ENCODE data around the gene GATA6.

GATA6 gene

DNA sequence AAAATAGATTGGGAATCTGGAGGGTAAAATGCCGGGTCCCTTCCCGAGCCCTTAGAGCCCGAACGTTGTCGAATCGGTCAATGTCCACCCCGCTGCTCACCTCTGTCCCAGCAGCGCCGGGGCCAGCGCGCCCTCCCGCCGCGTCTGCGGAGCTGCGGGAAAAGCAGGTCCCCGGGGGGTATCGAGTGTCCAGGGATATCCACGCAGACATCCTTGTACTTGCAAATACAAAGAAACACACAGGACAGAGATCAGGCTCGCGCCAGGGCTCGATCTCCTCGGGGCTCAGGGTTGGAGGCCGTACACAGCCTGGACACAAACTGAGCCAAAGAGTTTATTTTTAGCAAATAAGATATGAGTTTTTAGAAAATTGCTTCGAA, 2.3 kb upstream of the GATA6 start:
- no peak for DNase-seq

DNA sequence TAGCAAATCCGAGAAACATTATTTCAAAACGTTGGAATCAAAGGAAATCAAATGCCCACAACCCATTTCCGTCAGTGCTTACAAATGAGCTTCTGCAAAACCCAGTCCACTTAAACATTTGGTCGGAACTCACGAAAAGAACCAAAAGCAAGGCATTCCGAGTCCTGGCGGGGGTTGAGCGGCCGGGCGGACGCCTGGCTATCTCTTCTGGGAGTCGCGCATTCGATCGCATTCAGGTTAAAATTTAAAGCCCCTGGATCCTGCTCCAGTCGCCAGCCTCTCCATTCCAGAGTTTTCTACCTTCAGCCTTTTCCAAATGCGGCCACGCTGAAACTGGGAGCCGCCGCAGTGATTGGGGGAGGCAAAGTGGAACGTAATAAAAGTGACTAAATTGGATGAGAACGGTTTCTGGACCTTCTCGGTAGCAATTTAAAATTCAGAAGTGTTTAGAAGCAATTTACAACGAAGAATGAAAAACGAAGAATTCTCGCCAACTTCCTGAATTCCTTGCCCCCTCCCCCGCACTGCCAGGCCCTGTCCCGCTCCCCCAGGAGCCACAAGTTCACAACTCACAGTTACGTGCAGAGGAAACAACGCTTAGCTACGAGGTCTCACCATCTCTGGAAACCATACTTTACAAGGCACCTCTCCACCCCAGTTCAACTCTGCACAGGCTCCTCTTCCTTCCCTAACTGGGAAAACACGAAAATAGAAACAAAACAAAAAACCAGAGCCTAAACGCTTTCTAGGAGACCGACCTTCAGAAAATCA, 1.7 kb upstream of the GATA6 start:
- DNase-seq, result no peak

DNA sequence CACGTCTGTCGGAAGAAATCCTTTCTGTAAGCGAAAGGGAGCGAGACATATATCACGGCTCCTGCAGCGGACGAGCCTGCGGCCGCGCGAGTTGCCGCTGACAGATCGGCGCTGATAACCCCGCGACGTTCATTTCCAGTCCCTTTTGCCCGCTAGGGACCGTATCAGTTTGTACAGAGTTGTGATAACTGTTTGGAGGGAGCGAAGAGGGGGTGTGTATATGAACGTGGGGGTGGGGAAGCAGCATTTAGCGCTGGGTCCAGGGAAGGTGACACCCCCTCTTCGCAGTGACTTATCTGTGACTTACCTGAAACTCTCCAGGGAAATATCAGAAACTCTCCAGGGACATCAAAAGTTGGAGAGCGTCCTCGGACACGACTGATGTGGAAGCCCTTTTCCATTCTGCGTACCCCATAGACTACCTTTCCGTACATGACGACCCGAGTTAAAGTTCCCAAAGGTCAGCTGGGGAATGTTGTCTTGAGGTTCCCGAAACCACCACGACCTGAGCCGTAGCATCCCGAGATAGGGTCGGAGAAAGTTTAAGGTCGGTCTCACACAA, 948 bp upstream of the GATA6 start:
- no peak for DNase-seq

DNA sequence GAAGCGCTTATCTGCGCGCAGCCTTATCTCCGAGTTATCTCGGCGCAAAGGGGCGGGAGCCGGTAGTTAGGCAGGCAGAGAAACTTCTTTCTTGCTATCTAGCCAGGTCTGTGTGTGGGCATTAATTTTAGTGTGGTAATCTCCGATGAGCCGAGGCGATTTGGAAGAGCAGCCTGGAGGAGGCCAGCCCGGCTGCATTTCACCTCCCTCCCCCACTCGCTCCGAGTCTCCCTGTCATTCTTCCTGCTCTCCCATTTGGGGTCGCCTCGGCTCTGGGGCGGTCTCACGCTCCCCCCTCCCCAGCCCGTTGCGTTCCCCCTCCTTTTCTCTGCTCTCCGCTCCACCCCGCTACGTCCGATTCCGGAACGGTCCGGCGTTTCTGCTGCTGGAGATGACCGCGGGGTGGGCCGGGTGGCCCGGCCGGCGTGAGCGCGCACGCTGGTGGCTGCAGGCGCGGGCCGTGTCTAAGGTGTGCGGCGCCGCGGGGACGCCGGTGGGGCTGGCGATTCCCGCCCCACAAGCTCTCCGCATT, 566 bp downstream of the GATA6 start:
- no peak for DNase-seq

DNA sequence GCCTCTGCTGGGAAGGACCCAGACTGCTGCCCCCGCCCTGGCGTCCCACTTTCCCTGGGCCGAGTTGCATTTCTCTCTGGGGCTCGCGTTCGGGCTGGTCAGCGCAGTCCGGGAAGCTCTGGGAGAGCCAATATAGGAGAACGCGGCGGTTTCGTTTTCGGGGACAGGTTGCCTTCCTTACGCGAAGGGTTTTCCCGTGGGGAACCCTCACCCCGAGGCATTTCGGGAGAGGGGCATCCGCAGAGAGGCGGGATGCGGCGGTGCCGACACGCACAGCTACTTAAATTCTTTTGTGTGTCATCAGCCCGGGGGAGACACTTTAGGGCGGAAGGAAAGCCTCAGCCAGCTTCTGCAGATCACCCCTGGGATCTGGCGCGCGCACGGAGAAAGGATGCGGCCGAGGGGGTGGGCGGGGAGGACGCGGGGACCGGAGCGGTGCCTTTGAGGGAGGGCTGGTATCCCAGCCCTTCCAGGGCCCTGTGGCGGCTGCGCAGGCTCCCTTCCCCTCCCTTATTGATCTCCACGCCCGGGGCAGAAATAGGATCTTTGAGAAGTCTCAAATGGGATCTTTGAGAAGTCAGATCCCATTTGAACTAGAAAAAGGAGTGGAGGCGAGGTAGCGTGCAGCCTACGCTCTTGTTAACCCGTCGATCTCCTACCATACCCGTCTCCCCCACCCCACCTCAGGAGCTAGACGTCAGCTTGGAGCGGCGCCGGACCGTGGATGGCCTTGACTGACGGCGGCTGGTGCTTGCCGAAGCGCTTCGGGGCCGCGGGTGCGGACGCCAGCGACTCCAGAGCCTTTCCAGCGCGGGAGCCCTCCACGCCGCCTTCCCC, 1.2 kb downstream of the GATA6 start:
- DNase-seq, result no peak

DNA sequence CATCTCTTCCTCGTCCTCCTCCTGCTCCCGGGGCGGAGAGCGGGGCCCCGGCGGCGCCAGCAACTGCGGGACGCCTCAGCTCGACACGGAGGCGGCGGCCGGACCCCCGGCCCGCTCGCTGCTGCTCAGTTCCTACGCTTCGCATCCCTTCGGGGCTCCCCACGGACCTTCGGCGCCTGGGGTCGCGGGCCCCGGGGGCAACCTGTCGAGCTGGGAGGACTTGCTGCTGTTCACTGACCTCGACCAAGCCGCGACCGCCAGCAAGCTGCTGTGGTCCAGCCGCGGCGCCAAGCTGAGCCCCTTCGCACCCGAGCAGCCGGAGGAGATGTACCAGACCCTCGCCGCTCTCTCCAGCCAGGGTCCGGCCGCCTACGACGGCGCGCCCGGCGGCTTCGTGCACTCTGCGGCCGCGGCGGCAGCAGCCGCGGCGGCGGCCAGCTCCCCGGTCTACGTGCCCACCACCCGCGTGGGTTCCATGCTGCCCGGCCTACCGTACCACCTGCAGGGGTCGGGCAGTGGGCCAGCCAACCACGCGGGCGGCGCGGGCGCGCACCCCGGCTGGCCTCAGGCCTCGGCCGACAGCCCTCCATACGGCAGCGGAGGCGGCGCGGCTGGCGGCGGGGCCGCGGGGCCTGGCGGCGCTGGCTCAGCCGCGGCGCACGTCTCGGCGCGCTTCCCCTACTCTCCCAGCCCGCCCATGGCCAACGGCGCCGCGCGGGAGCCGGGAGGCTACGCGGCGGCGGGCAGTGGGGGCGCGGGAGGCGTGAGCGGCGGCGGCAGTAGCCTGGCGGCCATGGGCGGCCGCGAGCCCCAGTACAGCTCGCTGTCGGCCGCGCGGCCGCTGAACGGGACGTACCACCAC, 2.1 kb downstream of the GATA6 start:
- no peak for DNase-seq

DNA sequence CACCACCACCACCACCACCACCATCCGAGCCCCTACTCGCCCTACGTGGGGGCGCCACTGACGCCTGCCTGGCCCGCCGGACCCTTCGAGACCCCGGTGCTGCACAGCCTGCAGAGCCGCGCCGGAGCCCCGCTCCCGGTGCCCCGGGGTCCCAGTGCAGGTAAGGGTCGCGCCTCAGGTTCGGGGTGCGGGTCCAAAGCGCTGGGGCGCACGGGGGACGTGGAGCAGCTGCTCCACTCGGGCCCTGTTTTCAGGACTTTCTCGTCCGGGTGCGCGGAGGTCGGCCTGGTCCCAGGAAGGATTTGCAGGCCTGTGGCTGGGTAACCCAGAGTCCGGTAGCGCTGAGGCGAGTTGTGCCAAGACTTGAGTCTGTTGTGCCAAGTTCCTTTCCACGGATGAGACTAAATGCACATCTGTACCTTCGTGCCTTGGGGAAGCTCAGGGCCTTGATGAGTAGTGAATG, 2.8 kb downstream of the GATA6 start:
- DNase-seq, result no peak

DNA sequence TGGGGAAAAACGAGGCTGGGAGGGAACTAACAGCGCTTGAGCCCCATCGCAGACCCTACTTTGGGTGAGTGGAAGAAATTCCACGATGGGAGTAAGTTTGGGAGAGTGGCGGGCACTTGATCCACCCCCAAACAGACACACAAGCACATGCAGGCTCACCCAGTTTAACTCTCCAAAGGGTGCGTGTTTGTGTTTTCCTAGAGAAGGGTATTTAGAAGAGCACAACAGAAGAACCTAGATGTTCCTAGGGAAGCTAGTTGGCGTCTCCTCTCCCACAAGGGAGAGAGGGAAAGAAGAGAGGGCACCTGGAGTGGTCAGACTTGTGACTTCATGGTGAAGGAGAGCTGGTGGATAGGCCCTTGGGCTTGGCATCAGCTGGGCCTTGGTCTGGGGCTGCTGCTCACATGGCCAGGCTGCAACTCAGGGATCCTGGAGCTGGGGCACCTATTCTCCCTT, 3.2 kb downstream of the GATA6 start:
- no peak for DNase-seq

DNA sequence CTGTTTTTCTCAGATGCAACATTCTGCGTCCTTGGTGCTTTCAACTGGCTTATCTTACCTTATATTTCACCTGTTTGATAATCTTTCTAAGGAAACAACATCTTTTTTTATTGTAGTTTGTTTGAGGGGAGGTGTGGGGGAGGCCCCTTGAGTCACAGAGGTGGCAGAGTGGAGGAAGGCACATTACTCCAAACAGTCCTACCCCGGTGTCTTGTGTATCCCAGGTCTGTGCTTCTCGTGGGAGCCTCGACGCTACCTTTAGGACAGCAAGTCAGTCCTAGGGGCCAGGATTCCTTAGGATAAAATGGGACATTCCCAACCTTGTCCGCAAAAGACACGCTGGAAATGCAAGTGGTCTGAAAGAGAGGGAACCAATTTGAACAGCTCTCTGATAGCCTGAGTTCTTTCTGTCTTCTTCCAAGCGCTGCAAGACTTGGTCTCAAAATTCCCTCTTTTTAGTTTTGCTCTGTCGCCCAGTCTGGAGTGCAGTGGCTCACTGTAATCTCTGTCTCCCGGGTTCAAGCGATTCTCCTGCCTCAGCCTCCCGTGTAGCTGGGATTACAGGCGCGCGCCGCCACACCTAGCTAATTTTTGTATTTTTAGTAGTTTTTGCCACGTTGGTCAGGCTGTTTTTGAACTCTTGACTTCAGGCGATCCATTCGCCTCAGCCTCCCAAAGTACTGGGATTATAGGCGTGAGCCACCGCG, 4.0 kb downstream of the GATA6 start:
- no peak for DNase-seq

DNA sequence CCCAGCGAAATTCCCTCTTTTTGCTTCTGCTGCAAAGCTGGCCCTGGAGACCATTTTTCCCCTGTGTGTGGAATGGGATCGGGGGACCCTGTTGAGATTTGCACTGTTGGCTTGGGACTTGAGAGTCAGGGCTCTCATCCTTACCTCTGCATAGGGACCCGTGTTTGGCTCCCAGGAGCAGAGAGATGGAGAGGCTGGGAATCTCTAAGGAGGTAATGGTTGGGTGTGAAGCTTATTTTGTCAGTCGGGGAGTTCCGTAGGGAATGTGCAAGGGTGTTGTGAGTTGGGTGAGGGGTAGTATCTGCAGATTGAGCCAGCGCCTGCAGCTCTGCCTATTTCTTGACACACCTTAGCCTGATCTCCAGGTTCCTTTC, 4.5 kb downstream of the GATA6 start:
- no peak for DNase-seq

DNA sequence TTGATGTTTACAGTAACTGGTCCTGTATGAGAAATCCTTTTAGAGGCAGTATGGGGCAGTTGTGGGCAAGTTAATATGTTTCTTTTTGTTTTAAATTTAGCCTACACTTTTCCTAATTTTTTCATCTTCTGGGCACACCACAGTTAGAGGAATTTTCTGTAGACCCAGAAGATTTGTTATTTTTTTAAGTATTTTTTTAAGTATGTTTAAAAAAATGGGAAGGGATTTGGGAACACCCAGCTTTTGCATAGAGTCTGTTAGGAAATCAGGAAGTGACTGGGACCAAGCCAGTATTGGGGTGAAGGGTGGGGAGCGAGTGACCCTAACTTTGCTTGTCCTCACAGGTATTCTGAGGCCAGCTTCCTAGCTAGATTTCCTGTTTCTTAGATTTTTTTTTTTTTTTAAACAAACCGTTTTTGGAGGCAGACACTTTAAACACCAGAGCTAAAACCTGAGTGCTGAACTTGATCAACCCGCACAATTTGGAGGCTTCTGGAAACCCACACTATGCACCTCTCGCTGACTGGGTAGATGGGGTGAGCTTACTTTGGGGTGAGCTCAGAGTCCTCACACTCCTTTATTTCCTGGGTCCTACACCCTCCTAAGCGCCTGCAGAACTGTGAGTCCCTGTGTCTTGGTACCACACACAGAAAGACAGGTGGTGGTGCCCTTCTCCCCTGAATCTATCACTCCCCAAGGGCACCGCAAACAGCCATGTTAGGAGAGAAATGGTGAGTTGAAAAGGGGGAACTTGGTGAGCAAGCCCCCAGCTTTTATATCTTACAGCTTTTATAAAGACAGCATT, 5.2 kb downstream of the GATA6 start:
- DNase-seq, result no peak

DNA sequence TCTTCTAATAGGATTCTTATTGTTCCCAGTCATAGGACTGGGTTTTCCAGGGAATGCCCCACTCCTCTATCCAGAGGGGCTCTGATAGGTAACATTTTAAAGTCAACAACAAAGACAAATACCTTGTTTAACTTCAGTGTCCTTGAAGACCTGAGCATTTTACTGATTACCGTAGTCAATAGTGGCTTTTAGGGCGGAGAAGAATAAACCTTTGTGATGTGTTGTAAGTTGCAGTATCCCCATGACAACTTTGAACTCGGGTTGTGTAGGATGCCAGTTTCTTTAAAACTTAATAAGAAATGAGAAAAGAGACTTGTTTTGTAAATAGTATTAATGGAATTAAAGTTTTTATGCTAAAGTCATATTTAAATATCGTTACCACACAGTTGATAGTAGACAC, 6.0 kb downstream of the GATA6 start:
- DNase-seq, result no peak

DNA sequence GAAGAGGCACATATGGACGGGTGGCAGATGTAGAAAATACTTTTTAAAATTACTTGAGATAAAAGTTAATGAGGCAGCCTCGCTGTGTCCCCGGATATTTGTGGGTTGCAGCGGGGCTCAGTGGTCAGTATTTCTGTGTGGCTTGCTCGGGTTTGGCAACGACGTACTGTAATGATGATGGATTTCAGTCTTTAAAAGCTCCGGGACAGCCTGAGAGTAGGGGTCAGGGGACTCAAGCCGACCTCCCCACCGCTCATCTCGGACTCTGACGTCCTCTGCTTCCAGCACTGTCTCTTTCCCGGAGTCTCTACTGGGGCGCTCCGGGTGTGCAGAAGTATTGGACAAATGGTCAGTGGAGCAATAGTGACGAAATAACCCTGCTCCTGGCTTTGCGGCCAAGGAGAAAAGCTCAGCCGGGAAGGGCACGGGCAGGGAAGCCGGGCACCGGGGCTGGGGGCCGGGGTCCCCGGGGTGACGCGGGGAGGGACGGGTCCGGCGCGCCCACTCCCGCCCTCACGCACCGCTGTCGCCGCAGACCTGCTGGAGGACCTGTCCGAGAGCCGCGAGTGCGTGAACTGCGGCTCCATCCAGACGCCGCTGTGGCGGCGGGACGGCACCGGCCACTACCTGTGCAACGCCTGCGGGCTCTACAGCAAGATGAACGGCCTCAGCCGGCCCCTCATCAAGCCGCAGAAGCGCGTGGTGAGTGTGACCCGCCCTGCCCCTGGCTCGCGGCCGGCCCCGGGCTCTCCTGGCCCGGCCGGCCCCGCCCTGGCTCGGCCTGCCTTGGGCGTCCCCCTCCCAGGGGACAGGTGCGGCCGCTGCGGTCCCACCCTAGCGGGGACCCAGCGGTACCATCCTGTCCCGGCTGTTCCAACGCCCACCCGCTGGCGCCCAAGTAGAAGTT, 7.3 kb downstream of the GATA6 start:
- DNase-seq, result no peak

DNA sequence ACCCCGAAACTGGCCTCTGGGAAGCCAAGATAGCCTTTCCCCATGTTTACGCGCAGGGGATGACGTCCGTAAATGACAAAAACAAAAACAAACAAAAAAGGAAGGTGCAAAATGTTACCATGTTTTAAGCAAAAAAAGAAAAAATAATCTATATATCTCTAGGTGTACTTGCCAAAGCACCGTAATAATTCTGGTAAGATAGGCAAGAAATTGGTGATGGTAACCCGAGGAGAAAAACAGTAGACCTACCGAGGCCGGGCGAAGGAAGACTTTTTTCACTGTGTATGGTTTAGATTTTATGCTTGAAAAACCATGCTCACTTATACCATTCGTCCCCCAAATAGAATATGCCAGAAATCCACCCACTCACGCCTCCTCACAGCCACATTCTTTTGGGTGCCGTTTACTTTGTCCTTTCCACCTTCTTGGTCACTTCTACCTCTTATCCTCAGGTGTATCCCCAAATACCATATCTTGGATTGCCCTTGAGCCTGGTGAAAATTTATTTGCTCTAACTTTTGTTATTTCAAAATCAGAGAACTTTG, 8.0 kb downstream of the GATA6 start:
- no peak for DNase-seq

DNA sequence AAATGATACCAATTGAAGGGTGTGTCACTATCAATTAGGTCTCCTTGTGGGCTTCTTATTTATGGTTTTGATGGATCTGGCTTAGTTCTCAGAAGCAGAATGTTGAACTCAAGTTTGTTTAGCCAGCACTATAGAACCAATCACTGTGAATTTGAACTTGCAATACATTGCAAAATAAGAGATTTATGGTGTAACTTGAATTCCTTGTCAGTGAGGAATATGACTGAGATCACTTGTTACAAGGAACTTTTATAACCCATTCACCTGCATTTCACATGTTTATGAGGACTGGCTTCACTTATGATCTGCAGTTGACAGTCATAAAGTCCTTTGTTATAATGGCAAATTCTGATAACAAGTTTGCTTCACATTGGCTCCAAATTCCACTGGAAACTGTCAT, 9.8 kb downstream of the GATA6 start:
- DNase-seq, result no peak

DNA sequence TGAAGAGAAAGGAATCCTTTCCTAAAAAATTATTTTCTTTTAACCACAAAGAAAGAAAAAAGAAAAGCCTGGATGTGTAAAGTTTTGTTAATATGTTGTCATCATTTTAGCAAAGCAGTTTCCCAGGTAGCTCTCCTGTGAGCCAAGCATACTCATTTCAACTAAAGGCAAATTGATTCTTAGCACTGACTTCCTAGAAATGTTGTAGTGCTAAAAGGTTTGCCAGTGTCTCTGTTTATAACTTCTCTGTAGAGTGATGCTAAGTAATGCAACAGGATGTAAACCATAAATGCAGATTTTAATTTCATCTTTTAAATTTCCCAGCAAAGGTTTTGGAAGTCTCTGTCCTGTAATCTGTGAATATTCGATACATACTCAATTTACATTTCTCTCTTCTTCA, 10.2 kb downstream of the GATA6 start:
- DNase-seq, result no peak

DNA sequence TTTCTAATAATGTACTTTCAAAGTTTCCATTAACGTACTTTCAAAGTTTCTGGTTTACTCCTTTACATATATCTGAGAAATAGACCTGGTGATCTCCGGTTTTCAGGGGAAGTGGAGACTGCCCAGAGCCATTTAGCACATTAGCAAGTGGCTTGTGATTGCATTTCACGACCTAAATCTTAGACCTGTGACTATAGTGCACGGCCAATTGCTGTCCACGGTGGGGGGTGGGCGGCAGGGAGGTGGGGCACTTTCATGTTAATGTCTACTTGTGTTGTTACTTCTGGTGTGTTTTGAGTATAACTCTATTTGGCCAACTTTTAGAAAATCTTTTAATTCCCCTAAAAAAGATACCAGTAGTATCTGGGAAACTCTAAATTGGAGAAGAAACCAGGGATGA, 11.3 kb downstream of the GATA6 start:
- DNase-seq, result no peak

DNA sequence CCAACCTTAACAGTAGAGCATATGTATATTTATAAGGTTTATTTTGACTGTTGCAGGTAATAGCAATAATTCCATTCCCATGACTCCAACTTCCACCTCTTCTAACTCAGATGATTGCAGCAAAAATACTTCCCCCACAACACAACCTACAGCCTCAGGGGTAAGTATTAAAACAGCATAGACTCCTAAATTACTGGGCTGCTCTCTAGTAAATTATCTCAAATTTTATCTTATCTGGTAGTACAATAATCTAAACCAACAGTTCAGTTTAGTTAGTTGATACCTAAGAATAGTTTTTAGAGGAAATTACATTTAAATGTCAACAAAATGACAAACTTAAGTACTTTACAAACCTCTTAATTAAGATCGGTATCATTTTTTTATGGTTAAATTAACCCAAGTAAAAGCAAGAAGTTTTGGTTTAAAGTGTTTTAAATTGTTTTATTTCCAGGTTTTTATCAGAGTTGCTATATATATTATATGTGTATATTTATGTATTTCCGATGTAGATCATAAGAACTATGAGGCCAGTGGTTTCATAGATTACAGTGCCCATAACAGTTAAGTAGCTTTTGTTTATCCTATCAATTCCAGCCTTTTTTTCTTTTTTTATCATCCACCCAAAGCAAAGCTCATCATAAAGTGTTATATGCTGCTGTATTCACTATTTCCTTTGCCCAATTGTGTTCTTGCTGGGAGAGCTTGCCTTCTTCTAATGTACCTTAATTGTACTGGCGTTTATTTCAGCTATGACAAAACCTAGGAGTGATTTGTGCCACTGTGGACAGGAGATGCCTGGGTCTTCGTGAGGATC, 13.7 kb downstream of the GATA6 start:
- DNase-seq, result no peak

DNA sequence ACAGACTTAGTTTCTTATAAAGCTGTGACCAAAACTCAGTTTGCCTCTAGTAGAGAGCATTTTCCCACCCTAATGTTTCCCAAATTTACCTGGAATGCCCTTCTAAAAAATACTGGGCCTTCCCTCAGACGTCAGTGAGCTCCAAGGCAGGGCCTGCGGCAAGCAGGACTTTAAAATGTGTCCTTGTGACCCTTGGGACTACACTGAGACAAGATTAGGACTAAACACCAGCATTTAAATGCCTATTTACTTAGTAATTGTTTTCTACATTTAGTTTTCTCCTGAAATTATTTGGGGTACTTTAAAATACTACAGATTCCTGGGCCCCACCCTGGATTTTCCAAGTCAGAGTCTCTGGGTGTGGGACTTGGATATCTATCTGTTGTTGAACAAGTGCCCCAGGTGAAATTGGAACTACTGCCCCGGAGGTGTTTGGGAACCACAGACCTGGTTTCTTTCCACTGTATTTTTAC, 14.3 kb downstream of the GATA6 start:
- DNase-seq, result no peak

All from NCI-H1048 (cell line).